T-helper 2 cell treated with Interferon-gamma antibody and Interleukin-4, amounts not matched to agents 100 ng/mL and 5 ng/mL, for 36 hours (primary cell): ENCODE data around the gene BAG2. TPM values are rescaled to one million over a fixed set of nuclear protein-coding genes. Genes with fewer than 3 reads are reported as not detected.

Experiments used
- intact Hi-C: fragments of 100-400 bp; cut with micrococcal nuclease; formaldehyde crosslinking; loops from one replicate; pipeline ENCODE4 v1.15.1; 2023
- total RNA-seq: library from RNA; stranded (reverse); gene quantifications from 2 replicates; pipeline ENCODE4 v1.2.3, GENCODE V29; 2022

The BAG2 gene
- total RNA-seq, result 12.5 and 12.9 TPM in 2 replicates

GRCh38 chr6:57172136-57173055, at the start of gene BAG2:
Gene BAG2 (plus strand): TSS chr6:57172326. CDS start chr6:57172698, 372 bp downstream.
- intact Hi-C loops, result loop anchor here (1.0 to 10.0 kb wide), 8 partner anchors 24 to 628 kb away; partner anchors contain the start of genes BEND6, KIAA1586 and RAB23

GRCh38 chr6:57123111-57123510, 49.0 kb upstream of the BAG2 start:
- intact Hi-C loops, result no loop called here

GRCh38 chr6:57127763-57128162, 44.4 kb upstream of the BAG2 start:
- intact Hi-C loops, result no loop called here

- intact Hi-C loops, result no loop called here
Measured at GRCh38 chr6:57130661-57131177, 41.4 kb upstream of the BAG2 start.

- intact Hi-C loops, result no loop called here
Measured at GRCh38 chr6:57134954-57135353, 37.2 kb upstream of the BAG2 start.

GRCh38 chr6:57135885-57136284, 36.2 kb upstream of the BAG2 start:
- intact Hi-C loops, result no loop called here

- intact Hi-C loops, result no loop called here
Measured at GRCh38 chr6:57137350-57137749, 34.8 kb upstream of the BAG2 start.

- intact Hi-C loops, result no loop called here
Measured at GRCh38 chr6:57138026-57138425, 34.1 kb upstream of the BAG2 start.

GRCh38 chr6:57141451-57142177, 30.5 kb upstream of the BAG2 start:
- intact Hi-C loops, result no loop called here

GRCh38 chr6:57142178-57142525, 30.0 kb upstream of the BAG2 start:
- intact Hi-C loops, result no loop called here

GRCh38 chr6:57143690-57144089, 28.4 kb upstream of the BAG2 start:
- intact Hi-C loops, result no loop called here

- intact Hi-C loops, result loop anchor here (5.0 kb wide), 2 partner anchors 55 to 100 kb away; partner anchors contain the start of genes KIAA1586 and ZNF451
Measured at GRCh38 chr6:57147401-57147800, 24.7 kb upstream of the BAG2 start.

GRCh38 chr6:57147955-57148858, 23.9 kb upstream of the BAG2 start:
- intact Hi-C loops, result loop anchor here (1.0 to 5.0 kb wide), 3 partner anchors 24 to 101 kb away; partner anchors contain the start of genes BAG2, KIAA1586 and ZNF451

GRCh38 chr6:57158658-57159057, 13.5 kb upstream of the BAG2 start:
- intact Hi-C loops, result no loop called here

- intact Hi-C loops, result no loop called here
Measured at GRCh38 chr6:57159127-57159526, 13.0 kb upstream of the BAG2 start.

- intact Hi-C loops, result no loop called here
Measured at GRCh38 chr6:57162028-57162427, 10.1 kb upstream of the BAG2 start.

- intact Hi-C loops, result no loop called here
Measured at GRCh38 chr6:57162516-57162915, 9.6 kb upstream of the BAG2 start.

- intact Hi-C loops, result no loop called here
Measured at GRCh38 chr6:57163956-57164355, 8.2 kb upstream of the BAG2 start.

- intact Hi-C loops, result no loop called here
Measured at GRCh38 chr6:57165080-57165479, 7.0 kb upstream of the BAG2 start.

- intact Hi-C loops, result loop anchor here (10.0 kb wide), 2 partner anchors 218 to 628 kb away; partner anchors contain the start of gene BEND6
Measured at GRCh38 chr6:57173056-57173885, 1.1 kb downstream of the BAG2 start.
